GM13977 (cell line): Measurements from ENCODE around the gene APRT.

ENCODE experiments used
- DNase-seq: peaks from one replicate; pipeline ENCODE4 v3.0.0; 2012; ENCODE audit warnings: low spot score
- CTCF ChIP-seq: IDR thresholded peaks from 2 replicates; pipeline ENCODE4 v1.5.1; 2012; ENCODE audit warnings: mild to moderate bottlenecking, control low read depth; ENCODE audit not compliant: insufficient read depth; ENCODE audit errors: extremely low read depth, missing control alignments
- in situ Hi-C: fragments of 300-500 bp; cut with MboI; formaldehyde crosslinking; loops from one replicate; pipeline ENCODE4 v1.12.0; 2022; ENCODE audit warnings: low sequenced_read_pairs, low pct_unique_long_range_greater_than_20kb, mixed read lengths, inconsistent platforms; ENCODE audit not compliant: unreplicated experiment

APRT gene

GRCh38 chr16:88814144-88814502 is 2.4 kb upstream of the APRT start:
- no peak for DNase-seq
- TF ChIP-seq CTCF, result no peak
- in situ Hi-C loops, result no loop called here

GRCh38 chr16:88813269-88814143 is 1.8 kb upstream of the APRT start:
- in situ Hi-C loops, result no loop called here
- no peak for TF ChIP-seq CTCF
- DNase-seq, result no peak

GRCh38 chr16:88812513-88813268 is 963 bp upstream of the APRT start:
- DNase-seq, result no peak
- in situ Hi-C loops, result no loop called here
- no peak for TF ChIP-seq CTCF

GRCh38 chr16:88810912-88811768 is 588 bp downstream of the APRT start:
- TF ChIP-seq CTCF, result no peak
- in situ Hi-C loops, result no loop called here
- DNase-seq, result peak; percentile 90

GRCh38 chr16:88810166-88810911 is 1.4 kb downstream of the APRT start:
- in situ Hi-C loops, result no loop called here
- DNase-seq, result no peak
- TF ChIP-seq CTCF, result no peak
